22Rv1 (cell line): Measurements from ENCODE around the gene RRM2.

ENCODE experiments used
- ZFX ChIP-seq: fragments of 450-650 bp; IDR thresholded peaks from 2 replicates; pipeline ENCODE4 v1.6.1; 2017; ENCODE audit warnings: antibody characterized with exemption, borderline replicate concordance
- TF ChIP-seq, protein P1 (sequence below): fragments of 450-650 bp; IDR thresholded peaks from 2 replicates; pipeline ENCODE4 v1.5.1; 2017; ENCODE audit warnings: mild to moderate bottlenecking

DNA sequence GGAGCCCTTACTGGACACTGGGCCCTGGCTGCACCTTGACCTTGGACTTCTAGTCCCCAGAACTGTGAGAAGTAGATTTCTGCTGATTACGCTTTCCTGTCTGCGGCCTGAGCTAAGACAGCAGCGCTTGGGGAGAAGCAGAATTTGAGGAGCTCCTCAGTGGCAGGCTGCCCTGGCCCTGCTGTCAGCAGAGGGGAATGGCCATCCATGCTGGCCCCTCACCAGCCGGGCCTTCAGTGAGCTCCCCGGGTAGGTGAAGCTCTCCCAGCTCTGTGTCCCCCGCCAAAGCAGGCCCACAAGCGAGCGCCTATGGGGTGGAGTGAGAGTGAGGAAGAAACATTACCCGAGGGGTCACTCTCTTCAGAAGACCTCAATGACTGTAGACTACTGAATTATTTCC, 51.6 kb downstream of the RRM2 start:
- TF ChIP-seq, protein P1, sequence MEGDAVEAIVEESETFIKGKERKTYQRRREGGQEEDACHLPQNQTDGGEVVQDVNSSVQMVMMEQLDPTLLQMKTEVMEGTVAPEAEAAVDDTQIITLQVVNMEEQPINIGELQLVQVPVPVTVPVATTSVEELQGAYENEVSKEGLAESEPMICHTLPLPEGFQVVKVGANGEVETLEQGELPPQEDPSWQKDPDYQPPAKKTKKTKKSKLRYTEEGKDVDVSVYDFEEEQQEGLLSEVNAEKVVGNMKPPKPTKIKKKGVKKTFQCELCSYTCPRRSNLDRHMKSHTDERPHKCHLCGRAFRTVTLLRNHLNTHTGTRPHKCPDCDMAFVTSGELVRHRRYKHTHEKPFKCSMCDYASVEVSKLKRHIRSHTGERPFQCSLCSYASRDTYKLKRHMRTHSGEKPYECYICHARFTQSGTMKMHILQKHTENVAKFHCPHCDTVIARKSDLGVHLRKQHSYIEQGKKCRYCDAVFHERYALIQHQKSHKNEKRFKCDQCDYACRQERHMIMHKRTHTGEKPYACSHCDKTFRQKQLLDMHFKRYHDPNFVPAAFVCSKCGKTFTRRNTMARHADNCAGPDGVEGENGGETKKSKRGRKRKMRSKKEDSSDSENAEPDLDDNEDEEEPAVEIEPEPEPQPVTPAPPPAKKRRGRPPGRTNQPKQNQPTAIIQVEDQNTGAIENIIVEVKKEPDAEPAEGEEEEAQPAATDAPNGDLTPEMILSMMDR: no peak
- no peak for TF ChIP-seq ZFX
